GM19351 (cell line): ENCODE results near the gene SEMA4D.

ENCODE experiments used
- ATAC-seq: cut with Tn5 transposase; IDR thresholded peaks from one replicate; pipeline ENCODE4 v1.9.1; 2021; ENCODE audit warnings: mild to moderate bottlenecking, moderate library complexity; ENCODE audit not compliant: unreplicated experiment

SEMA4D gene

DNA sequence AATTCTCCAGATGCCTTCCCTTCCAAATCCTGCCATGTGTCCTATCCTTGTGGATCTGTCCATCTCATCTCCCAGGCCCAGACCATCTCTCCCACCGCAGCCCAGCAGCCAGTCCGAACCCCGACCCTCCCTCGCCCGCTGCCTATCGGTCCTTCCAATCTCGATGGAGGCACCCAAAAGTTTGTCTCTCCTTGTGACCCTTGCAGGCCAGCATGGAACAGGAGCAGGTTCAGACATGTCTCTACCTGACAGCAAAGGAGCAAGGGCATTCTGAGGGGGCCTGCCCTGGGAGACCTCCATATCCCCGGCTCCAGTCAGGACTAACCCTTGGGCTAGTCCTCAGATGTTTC lies 51.0 kb downstream of the SEMA4D start:
- ATAC-seq = no peak

DNA sequence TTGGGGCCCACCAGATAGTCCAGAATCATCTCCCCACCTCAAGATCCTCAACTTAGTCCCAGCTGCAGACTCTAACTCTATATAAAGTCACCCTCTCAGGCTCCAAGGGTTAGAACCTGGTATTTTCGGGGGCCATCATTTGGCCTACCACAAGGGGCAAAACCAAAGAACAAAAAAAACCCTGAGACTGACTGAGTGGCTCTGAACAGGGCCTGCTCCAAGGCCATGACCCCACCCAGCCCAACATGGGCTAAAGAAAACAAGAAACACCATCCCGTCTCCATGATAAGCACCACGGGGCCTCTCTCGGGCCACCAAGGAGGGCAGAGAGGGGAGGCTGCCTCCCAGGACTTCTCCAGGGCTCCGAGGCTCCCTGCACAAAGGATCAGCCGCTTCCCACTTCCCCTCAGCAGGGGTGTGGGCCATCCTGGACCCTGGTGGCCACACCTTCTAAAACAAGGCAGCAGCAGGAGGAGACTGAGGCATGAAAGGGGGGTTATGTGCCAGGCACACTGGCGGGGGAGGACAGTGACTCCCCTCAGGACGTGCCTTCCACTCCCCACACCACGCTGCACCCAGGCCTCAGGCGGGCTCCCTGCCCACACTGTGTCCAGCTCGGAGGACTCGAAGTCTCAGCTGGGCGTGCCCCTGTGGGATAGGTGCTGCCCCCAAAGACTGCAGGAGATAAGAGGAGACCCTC lies 51.5 kb downstream of the SEMA4D start:
- no peak for ATAC-seq

- ATAC-seq = no peak
Observed at GRCh38 chr9:89445801-89446251, 52.1 kb downstream of the SEMA4D start.

- ATAC-seq = no peak
Observed at GRCh38 chr9:89444925-89445765, 52.8 kb downstream of the SEMA4D start.

- no peak for ATAC-seq
Observed at GRCh38 chr9:89444274-89444673, 53.6 kb downstream of the SEMA4D start.

- ATAC-seq = peak; percentile 46
Observed at GRCh38 chr9:89442981-89443814, 54.7 kb downstream of the SEMA4D start.

GRCh38 chr9:89442501-89442978 lies 55.4 kb downstream of the SEMA4D start:
- ATAC-seq = peak; percentile 49

- ATAC-seq = no peak
Observed at GRCh38 chr9:89441986-89442385, 55.9 kb downstream of the SEMA4D start.

DNA sequence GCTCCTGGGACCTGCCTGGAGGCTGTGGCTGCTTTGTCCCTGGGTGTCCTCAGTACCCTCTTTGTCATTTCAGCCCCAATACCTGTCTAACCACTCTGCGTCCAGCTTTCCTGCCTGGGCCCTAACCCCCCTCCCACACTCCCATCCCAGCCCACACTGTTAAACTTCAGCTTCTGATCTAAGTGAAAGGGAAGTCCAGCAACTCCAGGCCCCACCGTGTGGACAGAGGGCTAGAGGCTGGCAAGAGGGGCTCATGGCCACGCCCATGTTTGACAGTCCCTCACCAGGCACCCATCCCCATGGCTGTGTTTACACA lies 56.3 kb downstream of the SEMA4D start:
- ATAC-seq = no peak

DNA sequence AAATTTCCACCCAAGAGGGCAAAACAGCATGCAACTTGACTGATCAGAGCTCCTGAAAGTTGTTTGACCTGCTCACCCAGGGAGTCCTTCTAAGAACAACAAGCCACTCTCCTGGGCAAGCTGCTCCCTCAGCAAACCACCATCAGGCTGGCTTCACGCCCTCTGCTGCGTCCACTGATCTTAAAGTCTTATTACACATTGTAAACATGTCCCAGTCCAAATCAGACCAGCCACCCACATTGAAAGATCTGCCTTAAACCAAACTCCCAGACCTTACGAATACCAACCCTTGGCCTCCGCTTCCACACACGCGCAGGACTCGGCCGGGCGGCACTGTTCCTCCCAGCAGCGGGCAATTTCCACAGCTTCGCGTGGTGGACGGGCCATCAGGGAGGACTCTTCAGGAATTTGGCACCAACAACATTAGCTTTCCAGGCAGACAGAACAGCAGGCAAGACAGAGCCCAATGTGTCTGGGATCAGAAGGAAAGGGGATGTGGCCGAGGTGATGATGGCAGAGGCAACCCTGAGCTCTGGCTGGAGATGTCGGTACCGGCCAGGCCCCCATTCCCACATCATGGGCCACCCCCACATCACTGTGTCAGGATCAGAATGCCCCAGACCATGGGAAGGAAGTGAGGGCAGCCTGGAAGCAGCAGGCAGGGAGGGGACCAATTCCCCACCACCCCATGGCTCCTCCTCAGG lies 56.8 kb downstream of the SEMA4D start:
- ATAC-seq = no peak

DNA sequence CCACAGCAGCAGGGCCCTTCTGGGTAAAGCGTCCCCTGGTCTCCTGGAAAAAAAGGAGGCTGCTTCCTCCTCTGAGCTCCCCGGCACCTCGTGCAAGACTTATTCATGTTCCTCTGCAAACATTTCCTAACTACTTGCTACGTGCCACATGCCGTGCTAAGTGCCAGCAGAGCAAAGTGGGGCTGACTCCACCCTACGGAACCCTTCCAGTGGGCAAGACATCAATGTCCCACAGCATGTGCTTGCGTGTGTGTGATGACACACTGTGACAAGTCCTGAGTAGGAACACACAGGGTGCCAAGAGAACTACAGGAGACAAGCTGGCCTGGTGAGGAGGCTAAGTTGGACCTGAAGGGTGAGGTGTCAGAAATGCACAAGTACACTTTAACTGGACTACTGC lies 57.4 kb downstream of the SEMA4D start:
- no peak for ATAC-seq

GRCh38 chr9:89440046-89440445 lies 57.9 kb downstream of the SEMA4D start:
- ATAC-seq = no peak

DNA sequence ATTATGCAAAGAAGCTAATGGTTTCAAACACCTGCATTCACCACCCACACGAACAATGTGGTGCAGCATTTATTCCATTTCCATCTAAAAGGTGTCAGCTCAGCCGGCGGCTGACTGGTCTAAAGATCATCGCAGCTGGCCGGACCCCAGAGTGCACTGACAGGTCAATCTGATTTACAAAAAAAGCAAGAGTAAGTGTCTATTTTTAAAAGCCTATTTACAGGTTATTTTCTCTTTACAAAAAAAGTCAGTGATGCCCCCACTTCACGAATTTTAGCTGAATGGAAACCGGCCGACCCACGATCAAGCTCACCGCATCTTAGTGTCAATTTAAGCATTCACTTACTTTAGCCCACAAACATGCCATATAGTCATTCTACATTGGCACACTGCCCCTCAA lies 58.3 kb downstream of the SEMA4D start:
- no peak for ATAC-seq

GRCh38 chr9:89438194-89438593 lies 59.7 kb downstream of the SEMA4D start:
- ATAC-seq = no peak

- ATAC-seq = no peak
Observed at GRCh38 chr9:89437772-89438171, 60.1 kb downstream of the SEMA4D start.

DNA sequence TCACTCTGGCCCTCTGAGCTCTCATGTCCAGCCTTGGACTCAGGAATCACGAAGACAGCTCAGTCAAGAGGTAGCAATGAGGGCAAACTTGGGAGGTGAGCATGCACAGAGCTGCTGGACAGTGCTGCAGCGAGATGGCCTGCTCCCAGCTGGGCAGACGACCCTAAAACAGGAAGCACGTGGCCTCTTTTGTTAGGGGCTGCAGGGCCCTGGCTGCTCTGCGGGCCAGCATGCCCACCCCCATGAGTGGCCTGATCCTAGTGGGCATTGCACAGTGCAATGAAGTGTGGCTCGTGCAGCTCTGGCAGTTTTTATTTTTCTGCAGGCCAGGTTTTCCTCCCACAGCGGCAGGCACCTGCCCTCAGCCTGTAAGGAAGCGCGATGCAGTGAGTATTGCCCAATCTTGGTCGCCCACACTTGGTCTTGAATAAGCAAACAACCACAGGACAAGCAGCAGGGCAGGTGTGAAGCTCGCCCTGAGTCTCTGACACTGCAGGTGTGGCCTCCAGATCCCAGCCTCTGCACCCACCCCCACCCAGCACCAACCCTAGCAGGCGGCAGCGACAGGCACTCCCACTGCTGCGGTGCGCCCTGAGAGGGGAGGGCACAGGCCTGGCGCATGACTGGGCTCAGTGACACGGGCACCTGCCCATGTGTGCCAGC lies 60.8 kb downstream of the SEMA4D start:
- ATAC-seq = peak; percentile 42

GRCh38 chr9:89436326-89436725 lies 61.6 kb downstream of the SEMA4D start:
- no peak for ATAC-seq

DNA sequence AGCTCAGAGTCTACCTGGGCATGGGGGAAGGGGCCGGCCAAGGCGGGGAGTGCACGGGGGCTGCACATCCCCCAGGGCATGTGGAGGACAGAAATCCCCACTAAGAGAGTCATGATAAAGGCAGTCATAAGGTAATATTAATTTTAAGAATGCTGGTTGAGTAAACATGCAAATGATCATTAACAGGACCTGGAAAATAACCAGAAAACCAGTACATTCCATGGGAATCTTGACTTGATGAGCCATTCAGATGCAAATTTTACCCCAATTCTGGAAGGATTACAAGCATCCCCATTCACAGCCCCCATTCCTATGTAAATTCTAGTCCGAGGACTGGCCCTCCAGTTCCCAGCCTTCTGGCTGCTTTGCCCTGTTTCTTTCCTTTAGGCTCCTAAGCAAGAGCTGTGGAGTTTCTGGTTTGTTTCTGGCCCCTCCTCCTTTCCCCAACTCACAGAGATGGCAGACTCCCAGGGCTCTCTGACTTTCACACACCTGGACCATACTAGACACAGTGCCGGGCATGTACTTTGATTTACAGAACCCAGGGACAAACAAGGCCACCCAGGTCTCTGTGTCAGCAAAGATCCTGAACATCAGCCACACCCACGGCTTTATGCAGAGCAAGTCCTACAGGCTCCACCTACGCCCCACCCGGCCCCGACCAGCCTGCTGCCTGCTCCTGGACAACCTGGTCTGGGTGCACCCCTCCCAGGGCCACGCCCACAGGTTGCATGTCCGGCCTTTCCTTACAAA lies 62.7 kb downstream of the SEMA4D start:
- ATAC-seq = no peak

- ATAC-seq = no peak
Observed at GRCh38 chr9:89434636-89435035, 63.3 kb downstream of the SEMA4D start.

- no peak for ATAC-seq
Observed at GRCh38 chr9:89433826-89434225, 64.1 kb downstream of the SEMA4D start.
